Coronary artery (tissue), 2 donors: Measurements from ENCODE around the gene TTC28.
A peak's percentile ranks its signal among the peaks of the same experiment; 100 is the strongest.

Source experiments
- DNase-seq: peaks from one replicate; pipeline ENCODE4 v3.0.0-alpha.2; 2017; ENCODE audit warnings: low spot score
- H3K27ac ChIP-seq, 2 donors: fragments of 200-600 bp; sonication (generic); one replicate each; pipeline ENCODE4 v1.5.1; 2016 to 2019
- H3K4me3 ChIP-seq: fragments of 200-600 bp; sonication (generic); 2 replicates; pipeline ENCODE4 v1.5.1; 2016; ENCODE audit warnings: mild to moderate bottlenecking, moderate library complexity
- TF ChIP-seq, protein P1 (sequence below): fragments of 200-600 bp; sonication (generic); IDR thresholded peaks from one replicate; pipeline ENCODE4 v1.5.1; 2019; ENCODE audit warnings: antibody characterized with exemption

The TTC28 gene

DNA sequence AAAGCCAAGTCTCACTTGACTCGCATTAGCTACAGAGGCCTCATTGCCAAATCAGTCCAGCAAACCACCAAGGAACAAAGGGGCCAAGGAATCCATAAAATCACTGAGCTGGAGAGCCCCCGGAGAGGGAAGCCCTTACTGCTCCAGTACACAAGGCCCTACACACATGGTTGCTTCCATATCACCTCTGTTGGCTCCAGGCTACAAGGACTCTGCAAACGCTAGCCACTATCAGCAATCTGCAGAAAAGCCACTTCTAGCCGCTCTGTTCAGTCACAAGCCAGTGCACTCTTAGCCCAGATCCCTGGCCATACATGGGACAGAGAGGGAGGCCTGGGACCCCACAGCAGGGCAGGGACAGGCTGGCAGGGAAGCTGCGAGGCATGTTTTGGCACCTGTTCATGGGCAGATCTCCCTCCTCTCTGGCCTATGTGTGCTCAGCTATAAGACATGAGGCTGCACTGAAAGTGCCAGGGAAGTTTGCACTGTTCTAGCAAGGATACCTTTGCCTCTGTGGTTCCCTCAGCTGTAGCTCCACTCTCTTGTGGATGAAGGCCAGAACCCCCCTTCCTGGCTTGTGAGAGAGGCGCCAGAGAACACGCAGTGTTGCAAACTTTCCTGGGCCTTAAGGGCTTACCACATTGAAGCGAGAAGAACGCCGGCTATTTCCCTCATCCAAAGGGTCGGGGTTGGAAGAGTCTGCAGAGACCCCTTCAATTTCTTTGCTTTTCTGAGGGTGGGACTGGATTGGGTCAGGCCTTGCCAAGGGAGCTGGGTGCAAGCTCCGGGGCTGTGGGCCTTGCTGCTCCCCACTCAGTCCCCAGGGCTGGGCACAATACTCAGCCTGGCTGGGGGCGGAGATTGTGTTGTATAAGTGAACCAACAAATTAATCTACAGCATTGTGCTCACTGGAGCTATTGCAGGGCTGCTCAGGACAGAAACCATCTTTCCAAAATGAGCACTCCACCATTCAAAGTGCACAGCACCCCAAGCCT is 651.9 kb downstream of the TTC28 start:
- no peak for DNase-seq
- Histone ChIP-seq H3K27ac (peak overlapping the region in 1 of 2 donors; percentile 24), H3K4me3 (no peak overlapping the region)
- TF ChIP-seq, protein P1, sequence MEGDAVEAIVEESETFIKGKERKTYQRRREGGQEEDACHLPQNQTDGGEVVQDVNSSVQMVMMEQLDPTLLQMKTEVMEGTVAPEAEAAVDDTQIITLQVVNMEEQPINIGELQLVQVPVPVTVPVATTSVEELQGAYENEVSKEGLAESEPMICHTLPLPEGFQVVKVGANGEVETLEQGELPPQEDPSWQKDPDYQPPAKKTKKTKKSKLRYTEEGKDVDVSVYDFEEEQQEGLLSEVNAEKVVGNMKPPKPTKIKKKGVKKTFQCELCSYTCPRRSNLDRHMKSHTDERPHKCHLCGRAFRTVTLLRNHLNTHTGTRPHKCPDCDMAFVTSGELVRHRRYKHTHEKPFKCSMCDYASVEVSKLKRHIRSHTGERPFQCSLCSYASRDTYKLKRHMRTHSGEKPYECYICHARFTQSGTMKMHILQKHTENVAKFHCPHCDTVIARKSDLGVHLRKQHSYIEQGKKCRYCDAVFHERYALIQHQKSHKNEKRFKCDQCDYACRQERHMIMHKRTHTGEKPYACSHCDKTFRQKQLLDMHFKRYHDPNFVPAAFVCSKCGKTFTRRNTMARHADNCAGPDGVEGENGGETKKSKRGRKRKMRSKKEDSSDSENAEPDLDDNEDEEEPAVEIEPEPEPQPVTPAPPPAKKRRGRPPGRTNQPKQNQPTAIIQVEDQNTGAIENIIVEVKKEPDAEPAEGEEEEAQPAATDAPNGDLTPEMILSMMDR = no peak

DNA sequence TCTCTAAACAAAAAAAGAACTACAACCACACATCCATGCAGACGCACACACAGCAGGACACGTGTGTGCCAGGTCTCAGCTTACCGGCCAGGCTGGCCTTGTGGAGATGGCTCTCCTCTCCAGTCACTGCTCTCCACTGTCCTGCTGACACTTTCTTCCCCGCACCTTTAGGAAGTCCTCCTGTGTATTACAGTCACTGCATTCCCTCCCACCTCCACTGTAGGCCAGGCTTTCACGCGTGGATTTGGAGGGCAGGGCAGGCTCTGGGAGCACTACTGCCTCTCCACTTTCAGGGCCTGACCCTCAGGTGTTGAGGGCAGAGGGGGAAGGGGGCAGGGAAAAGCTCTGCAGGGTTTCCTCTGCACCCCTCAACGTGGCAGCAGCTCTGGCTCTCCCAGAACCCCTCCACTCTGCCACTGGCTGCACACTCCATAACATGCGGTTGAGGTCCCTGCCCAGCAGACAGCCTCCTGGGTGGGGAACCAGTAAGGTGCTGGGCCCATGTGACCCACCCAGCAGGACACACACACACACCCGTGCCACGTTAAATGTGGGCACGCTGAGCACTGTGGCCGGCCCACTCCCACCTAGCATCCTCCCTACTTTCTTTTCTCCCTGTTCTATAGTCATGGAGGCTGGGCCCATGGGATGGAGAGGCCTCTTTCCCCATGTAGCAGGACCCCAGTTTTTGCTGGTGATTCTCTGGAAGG is 653.6 kb downstream of the TTC28 start:
- TF ChIP-seq, protein P1 = no peak
- no peak for DNase-seq
- no peak overlapping the region for H3K4me3 ChIP-seq
- no peak overlapping the region for H3K27ac ChIP-seq

DNA sequence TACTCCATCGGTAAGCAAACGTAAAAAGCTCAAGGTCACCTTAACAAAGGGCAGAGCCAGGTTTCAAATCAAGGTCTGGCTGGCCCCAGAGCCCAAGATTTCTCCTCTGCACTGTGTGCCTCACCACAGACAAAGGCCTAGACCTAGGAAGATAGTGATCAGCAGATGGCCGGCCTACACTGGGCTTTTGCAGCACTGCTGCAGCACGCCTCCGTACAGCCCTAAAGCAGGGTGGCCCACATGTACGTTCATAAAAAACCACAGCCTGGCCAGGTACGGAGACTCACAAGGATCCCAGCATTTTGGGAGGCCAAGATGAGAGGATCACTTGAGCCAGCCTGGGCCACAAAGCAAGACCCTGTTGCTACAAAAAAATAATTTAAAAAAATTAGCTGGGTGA is 654.3 kb downstream of the TTC28 start:
- no peak overlapping the region for H3K4me3 ChIP-seq
- TF ChIP-seq, protein P1 = no peak
- no peak for DNase-seq
- H3K27ac ChIP-seq = no peak overlapping the region

GRCh38 chr22:28024422-28024888 is 655.2 kb downstream of the TTC28 start:
- TF ChIP-seq, protein P1 = no peak
- DNase-seq = no peak
- no peak overlapping the region for H3K27ac ChIP-seq
- H3K4me3 ChIP-seq = no peak overlapping the region

- DNase-seq = no peak
- no peak overlapping the region for H3K4me3 ChIP-seq
- no peak overlapping the region for H3K27ac ChIP-seq
- TF ChIP-seq, protein P1 = no peak
Observed at GRCh38 chr22:28023774-28024173, 655.9 kb downstream of the TTC28 start.

GRCh38 chr22:28023036-28023435 is 656.6 kb downstream of the TTC28 start:
- no peak for DNase-seq
- no peak overlapping the region for H3K27ac ChIP-seq
- TF ChIP-seq, protein P1 = no peak

More at GRCh38 chr22:28023036-28023435, 656.6 kb downstream of the TTC28 start:
- no peak overlapping the region for H3K4me3 ChIP-seq
